Measurements from ENCODE around the gene MEIOC.

MEIOC gene

GRCh38 chr17:44719444-44719843 lies 63.2 kb downstream of the MEIOC start:
- DNase-seq, result no peak

GRCh38 chr17:44722254-44722653 lies 66.0 kb downstream of the MEIOC start:
- no peak for DNase-seq

Measured in central memory CD4-positive, alpha-beta T cell (primary cell).